Measurements from ENCODE around the gene IPO13.

- TF ChIP-seq CTCF (conservative IDR thresholded peaks at IDR 0.05 in 1 of 2, IDR thresholded peaks at IDR 0.05 in 1 of 2; ENCODE audit: low read depth in 1 of 2, low read length in 2 of 2) (no peak), EZH2 (IDR thresholded peaks at IDR 0.05; ENCODE audit: low read length, missing control alignments) (no peak)
Measured at GRCh38 chr1:43963890-43964289, 17.1 kb downstream of the IPO13 start.
